Ishikawa (cell line): ENCODE data around the gene AMPD1.

Experiments
- CEBPB ChIP-seq: IDR thresholded peaks from 2 replicates; pipeline ENCODE4 v1.6.1; 2012
- CREB1 ChIP-seq: IDR thresholded peaks from 2 replicates; pipeline ENCODE4 v1.6.1; 2012; ENCODE audit warnings: low read depth
- TAF1 ChIP-seq: IDR thresholded peaks from 2 replicates; pipeline ENCODE4 v1.6.1; 2012; ENCODE audit warnings: low read depth, mild to moderate bottlenecking
- YY1 ChIP-seq: IDR thresholded peaks from 2 replicates; pipeline ENCODE4 v1.6.1; 2012; ENCODE audit warnings: low read depth
- TF ChIP-seq, protein P1 (sequence below): IDR thresholded peaks from 2 replicates; pipeline ENCODE4 v1.6.1; 2012; ENCODE audit warnings: low read depth, mild to moderate bottlenecking
- TF ChIP-seq, protein P2 (sequence below): IDR thresholded peaks from 2 replicates; pipeline ENCODE4 v1.6.1; 2012

GRCh38 chr1:114729782-114730181, 34.4 kb upstream of the AMPD1 start:
- TF ChIP-seq CEBPB (no peak), TAF1 (no peak), CREB1 (no peak), YY1 (no peak)
- TF ChIP-seq, protein P1, sequence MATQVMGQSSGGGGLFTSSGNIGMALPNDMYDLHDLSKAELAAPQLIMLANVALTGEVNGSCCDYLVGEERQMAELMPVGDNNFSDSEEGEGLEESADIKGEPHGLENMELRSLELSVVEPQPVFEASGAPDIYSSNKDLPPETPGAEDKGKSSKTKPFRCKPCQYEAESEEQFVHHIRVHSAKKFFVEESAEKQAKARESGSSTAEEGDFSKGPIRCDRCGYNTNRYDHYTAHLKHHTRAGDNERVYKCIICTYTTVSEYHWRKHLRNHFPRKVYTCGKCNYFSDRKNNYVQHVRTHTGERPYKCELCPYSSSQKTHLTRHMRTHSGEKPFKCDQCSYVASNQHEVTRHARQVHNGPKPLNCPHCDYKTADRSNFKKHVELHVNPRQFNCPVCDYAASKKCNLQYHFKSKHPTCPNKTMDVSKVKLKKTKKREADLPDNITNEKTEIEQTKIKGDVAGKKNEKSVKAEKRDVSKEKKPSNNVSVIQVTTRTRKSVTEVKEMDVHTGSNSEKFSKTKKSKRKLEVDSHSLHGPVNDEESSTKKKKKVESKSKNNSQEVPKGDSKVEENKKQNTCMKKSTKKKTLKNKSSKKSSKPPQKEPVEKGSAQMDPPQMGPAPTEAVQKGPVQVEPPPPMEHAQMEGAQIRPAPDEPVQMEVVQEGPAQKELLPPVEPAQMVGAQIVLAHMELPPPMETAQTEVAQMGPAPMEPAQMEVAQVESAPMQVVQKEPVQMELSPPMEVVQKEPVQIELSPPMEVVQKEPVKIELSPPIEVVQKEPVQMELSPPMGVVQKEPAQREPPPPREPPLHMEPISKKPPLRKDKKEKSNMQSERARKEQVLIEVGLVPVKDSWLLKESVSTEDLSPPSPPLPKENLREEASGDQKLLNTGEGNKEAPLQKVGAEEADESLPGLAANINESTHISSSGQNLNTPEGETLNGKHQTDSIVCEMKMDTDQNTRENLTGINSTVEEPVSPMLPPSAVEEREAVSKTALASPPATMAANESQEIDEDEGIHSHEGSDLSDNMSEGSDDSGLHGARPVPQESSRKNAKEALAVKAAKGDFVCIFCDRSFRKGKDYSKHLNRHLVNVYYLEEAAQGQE = no peak
- TF ChIP-seq, protein P2, sequence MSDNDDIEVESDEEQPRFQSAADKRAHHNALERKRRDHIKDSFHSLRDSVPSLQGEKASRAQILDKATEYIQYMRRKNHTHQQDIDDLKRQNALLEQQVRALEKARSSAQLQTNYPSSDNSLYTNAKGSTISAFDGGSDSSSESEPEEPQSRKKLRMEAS = no peak
